GM21360 (cell line): ENCODE results near the gene APBA2.

Source experiments
- ATAC-seq: cut with Tn5 transposase; IDR thresholded peaks from one replicate; pipeline ENCODE4 v1.9.1; 2021; ENCODE audit warnings: mild to moderate bottlenecking, moderate library complexity; ENCODE audit not compliant: unreplicated experiment

The APBA2 gene

DNA sequence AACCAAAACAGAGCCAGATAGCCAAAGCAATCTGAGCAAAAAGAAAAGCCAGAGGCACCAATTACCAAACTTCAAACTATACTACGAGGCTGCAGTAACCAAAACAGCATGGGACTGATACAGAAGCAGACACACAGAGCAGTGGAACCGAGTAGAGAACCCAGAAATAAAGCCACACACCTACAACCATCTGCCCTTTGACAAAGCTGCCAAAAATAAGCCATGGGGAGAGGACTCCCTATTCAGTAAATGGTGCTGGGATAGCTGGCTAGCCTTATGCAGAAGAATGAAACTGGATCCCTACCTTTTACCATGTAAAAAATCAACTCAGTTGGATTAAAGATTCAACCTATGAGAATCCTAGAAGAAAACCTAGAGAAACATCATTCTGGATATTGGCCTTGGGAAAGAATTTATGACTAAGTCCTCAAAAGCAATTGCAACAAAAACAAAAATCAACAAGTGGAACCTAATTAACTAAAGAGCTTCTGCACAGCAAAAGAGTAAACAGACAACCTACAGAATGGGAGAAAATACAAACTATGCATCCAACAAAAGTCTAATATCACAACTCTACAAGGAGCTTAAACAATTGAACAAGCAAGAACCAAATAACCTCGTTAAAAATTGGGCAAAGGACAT lies 95.1 kb downstream of the APBA2 start:
- no peak for ATAC-seq

DNA sequence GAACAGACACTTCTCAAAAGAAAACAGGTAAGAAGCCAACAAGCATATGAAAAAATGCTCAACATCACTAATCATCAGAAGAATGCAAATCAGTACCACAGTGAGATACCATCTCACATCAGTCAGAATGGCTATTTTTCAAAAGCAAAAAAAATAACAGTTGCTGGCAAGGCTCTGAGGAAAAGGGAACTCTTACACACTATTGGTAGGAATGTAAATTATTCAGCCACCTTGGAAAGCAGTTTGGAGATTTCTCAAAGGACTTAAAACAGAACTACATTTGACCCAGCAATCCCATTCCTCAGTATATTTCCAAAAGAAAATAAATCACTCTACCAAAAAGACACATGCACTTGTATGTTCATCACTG lies 95.6 kb downstream of the APBA2 start:
- ATAC-seq, result no peak

DNA sequence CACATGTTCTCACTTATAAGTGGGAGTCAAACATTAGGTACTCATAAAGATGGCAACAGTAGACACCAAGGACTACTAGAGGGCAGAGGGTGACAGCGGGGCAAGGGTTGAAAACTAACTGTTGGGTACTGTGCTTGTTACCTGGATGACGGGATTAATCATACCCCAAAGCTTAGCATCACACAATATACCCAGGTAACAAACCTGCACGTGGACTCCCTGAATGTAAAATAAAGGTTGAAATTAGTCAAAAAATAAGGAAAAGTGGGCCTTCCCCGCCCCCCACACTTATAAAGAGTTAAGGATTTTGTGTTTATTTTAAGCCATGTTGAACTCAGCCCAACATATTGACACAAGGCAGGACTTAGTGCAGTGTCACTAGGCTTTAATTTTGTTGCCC lies 96.1 kb downstream of the APBA2 start:
- ATAC-seq, result no peak

DNA sequence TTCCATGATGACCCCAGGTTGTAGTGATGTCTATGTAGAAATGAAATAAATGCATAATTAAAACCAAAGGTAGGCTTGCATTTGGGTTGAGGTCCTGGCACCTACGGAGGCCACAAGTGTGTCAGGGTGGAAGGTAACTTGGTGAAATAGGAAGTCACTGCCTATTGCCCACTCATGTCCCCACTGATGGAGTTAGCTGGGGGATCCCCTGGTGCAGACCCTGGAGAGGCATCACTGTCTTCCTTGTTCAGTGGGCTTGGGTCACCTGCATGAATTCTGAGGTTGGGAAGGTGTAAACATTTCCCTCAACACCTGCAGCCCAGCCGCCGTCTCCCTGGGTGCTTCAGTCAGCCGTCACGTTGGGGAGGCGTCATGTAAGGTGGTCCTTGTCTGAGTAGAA lies 97.1 kb downstream of the APBA2 start:
- ATAC-seq, result no peak

DNA sequence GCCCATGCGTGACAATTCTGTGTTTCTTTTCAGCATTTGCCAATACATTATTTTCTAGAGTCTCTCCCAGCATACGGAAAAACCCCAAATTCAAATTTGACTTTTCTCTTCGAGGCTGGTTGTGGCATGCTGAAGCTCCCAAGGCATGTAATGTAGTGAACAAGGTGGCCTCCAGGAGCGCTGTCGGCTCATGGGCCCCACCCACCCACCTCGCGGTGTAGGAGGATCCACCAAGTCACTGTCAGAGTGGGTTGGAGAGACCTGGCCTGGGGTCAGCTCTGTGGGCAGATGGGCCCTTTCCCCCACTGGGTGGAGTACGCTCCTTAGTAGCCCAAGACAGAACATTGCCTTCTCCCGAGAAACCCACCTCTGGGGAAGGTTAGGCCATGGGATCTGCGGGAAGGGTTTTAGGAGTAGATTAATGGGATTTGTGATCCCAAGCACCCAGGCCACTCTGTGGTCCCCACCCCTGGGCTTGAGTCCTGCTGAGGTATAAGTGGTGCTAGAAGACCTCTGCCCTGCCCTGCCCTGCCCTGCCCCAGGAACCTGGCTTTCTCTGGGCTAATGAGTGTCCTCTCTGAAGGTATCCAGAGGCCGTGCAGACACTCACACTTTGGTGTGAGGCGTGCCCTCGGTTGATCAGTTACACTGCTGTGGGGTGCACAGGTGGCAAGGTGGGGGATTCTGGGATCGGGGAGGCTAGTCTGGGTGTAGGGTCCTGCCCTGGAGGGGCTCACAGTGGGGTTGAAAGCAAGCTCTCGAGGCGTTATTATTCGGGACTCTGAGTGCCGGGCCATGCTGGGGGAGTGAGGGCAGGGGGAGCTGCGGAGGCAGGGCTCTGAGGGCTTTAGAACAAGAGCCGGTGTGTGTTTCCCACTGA lies 97.9 kb downstream of the APBA2 start:
- no peak for ATAC-seq

DNA sequence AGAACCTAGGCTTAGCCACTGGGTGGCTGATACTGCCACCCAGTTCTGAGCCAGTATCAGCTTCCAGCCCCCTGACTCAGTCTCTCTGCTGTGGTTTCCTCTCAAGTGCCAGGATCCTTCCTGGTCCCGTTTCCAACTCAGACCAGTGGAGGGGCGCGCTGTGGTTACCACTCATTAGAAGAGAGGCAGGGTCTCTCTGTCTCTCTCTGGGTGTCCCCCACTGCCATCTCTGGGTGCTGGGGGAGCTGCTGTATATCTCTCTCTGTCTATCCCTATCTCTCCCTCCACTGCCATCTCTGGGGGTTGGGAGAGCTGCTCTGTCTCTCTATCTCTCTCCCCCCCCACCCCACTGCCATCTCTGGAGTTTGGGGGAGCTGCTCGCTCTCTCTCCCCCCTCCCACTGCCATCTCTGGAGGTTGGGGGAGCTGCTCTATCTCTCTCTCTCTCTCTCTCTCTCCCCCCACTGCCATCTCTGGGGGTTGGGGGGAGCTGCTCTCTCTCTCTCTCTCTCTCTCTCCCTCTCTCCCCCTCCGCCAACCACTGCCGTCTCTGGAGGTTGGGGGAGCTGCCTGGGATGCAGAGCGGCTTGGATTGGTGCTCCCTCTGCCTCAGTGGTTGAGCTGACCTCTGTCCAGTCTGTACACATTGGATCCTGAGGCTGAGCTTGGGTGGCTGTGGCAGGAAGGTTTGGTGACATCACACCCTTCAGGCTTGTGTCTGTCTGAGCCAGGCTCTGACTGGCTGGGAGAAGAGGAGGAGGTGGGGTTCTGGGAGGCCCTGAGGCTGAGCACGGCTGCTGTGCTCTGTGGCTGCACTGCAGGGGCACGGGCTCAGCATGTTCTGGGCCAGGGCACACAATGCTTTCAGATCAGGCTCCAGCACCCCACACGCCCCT lies 98.9 kb downstream of the APBA2 start:
- no peak for ATAC-seq

DNA sequence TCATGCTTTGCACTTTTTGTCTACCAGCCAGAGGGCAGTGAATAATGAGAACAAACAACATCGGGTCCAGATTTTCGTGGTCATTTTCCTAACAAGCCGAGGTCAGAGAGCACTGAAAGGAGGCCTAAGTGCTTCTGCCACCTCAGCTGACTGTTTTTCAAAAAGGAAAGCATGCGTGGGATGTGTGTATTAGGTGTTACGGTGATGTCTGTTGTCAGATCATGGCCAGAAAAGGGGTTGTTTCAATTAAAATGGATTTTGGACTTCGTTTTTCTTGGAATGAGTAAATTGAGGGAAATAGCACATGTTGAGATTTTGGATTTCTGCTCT lies 99.5 kb downstream of the APBA2 start:
- ATAC-seq, result no peak

DNA sequence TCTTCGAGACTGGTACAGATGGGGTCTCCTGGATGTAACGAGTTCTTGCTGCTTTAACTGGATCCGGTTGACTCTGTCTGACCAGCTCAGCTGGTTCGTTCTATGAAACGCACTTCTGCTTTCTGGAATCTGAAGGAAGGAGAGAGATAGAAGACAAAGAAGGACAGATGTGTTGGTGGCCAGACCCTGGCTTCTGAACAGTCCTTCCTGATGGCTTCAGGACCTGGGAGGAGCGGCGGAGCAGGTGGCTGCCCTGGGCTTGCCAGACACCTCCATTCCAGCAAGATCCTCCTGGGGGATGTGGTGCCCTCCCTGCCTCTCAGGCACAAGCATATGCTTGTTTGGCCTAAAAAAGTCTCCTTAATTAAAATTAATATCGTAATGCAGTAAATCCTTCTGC lies 99.9 kb downstream of the APBA2 start:
- no peak for ATAC-seq

DNA sequence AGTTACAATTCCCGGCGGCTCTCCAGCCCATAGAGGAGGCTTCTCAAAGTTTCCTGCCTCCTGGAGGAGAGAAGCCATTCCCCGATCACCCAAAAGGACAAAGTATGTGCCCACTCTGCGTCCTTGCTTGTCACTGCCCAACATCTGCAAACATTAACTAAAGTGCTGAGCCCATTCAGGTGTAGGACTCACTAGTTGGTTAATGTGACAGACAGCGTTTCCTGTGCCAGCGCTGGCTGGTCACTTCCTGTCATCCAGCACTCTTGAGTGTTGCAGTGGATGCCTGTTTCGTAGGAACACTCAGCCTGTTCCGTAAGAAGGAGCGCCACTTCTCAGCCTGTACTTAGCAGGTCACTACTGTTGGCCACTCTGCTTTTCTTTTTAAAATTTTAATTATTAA lies 100.3 kb downstream of the APBA2 start:
- ATAC-seq, result no peak

DNA sequence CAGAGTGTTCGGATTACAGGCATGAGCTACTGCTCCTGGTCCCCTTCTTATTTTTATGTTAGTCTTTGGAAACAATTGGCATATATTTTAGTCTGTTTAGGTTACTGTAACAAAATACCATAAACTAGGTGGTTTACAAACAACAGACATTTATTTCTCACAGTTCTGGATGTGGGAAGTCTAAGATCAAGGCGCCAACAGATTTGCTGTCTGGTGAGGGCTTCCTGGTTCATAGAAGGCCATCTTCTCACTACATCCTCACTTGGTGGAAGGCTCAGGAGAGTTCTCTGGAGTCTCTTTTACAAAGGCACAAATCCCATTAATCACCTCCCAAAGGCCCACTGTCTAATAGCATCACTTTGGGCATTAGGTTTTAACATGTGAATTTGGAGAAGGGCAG lies 101.0 kb downstream of the APBA2 start:
- no peak for ATAC-seq

DNA sequence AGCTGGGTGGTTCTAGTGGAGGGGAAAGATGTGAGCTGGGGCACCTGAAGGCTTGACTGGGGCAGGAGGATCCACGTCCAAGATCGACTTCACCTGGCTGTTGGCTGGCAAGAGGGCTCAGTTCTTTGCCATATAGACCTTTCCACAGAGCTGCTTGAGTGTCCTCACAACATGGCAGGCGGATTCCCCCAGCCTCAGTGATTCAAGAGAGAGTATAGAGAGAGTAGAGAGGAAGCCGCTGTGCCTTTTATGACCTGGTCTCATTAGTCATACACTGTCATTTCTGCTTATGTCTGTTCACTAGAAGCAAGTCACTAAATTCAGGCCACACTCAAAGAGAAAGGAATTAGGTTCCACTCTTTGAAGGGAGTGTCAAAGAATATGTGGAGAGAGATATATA lies 101.6 kb downstream of the APBA2 start:
- no peak for ATAC-seq

DNA sequence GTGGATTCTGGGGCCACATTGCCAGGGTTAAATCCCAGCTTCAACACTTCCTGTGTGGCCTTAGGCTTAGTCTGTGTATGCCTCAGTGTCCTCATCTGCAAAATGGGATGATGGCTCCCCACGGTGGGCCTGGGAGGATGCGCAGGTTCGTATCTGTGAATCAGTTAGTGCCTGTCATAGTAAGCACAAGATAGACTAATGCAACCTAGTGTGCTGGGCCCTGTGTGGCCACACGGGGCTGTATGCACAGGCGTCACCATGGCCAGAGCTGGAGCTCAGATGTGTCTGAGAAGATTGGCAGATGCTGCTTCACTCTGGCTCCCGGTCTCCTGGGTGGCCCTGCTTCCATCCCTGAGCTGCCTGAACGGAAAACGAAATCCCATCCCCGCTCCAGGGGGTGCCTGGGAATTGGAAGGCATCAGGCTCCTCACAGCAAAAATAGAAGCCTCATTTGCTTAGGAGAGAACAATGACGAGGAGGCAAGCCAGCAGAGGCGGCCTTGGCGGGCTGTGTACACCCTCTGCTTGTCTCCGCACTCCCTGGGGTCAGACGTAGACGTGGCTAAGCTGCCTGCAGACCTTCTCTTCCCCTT lies 103.6 kb downstream of the APBA2 start:
- no peak for ATAC-seq

DNA sequence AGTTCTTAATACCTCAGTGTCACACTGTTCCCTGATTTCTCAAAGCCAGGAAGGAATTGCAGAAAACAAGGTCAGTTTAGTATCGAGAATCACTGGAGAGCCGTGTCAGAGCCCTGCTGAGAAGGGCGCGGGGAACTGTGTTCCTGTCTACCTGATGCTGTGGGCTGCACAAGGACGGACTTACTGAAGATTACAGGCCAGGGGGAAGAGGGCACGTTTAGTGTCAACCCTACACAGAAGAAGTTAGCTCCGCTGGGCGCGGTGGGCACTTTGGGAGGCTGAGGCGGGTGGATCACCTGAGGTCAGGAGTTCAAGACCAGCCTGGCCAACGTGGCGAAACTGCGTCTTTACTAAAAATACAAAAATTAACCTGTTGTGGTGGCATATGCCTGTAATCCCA lies 104.1 kb downstream of the APBA2 start:
- ATAC-seq, result no peak

DNA sequence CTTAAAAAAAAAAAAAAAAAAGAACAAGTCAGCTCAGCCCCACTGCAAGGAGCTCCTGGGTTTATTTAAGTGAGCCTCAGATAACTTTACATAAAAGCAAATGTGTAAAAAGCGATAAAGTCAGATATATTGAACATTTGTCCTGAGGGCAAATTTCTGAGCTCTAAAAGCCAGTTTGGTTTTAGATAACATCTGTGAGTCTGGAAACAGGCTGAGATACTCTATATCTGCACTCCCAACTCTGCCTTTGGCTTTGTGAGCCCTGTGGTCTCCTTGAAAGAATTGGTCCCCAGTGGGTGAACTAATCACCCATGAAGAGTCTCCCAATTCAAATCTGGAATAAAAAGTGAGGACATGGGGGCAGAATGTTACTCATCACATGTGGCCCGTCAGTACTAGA lies 104.6 kb downstream of the APBA2 start:
- ATAC-seq, result no peak

DNA sequence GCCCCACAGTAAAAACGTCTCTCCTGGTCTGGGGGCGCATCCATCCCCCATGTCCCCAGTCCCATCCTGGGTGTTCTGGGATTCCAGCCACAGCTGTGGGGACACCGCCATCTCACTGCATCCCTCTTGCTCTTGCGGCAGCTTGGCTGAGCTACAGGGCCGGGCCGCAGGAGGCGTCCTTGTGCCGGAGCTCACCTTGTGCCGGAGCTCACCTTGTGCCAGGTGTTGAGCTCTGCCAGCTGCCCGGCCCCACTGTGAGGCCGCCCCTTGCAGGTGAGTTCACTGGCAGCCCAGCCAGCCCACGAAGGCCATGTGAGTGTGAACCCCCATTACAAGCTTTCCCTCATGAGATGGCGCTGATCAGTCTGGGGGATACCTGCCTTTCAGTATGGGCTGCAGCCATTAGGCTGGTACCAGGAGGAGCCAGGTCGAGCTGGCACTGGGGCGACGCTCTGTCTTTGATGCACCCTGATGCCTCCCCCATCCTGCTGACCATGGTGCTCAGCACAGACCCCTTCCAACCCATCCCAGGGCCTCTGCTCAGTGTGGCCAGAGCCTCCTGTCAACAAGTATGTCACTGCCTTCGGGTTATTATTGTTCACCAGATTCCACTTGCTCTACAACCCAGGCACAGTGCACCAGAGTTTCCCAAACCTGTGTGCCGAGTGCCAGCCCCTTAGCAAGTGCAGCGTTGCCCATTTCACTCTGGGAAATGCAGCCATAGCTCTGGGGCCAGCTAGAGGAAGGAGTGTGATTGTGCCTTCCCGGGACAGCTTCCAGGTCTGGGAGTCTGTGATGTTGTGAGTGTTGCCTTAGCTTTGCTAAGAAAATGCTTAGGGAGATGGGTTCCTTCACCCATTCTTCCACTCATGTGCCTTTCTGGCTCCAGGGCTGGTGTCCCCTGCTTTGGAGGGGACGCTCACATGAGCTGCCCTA lies 105.7 kb downstream of the APBA2 start:
- no peak for ATAC-seq

DNA sequence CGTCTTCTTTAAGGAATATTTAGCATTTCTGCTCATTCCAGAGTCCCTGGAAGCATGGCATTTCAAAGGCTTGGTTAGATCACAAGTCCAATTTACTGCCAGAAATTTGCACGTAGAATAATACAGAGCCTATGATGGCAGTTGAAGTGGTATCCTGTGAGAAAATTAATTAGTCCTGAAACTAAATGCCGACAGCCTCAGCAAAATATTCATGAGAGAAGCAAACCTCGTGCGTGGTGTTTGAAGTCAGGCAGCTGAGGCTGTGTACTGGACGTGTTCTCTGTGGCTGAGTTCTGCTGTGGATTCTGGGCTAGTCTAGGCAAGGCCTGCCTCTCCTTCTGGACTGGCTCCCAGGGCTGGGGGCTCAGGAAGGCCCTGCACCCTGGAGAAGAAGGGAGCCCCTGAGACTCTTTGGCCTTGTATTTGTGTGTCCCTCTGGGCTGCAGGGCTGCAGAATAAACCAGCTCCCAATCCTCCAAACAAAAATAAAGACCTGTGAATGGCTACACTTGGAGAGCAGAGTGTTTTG lies 106.6 kb downstream of the APBA2 start:
- ATAC-seq, result no peak

DNA sequence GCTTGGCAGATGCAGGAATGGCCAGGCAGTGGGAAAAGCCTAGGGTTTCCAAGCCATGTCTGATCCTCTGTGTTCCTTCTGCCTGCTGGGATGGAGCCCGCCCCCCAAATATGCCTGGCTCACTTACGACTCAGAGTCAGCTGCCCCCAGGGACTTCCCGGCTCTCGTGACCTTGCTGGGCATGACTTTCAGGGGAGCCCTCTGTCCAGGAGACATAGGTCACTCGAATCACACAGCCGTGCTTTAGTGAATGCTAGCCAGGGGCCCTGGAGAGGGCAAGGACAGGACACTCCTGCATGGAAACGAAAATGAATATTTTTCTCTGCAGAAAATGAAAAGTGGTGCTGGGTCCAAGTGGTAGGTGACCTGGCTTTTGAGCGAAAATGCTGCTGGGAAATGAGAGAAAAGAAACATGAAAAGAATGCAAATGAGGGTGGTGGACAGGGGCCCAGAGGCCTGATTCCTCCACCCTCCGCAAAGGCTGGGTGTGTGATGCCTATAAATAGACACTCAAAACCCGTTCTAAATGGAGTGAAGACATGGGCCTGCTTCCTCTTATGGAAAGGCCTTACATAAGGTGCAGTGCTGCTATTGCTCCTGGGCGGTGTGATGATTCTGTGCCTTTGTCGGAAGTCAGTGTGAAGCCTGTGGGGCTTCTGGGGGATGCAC lies 107.4 kb downstream of the APBA2 start:
- no peak for ATAC-seq

DNA sequence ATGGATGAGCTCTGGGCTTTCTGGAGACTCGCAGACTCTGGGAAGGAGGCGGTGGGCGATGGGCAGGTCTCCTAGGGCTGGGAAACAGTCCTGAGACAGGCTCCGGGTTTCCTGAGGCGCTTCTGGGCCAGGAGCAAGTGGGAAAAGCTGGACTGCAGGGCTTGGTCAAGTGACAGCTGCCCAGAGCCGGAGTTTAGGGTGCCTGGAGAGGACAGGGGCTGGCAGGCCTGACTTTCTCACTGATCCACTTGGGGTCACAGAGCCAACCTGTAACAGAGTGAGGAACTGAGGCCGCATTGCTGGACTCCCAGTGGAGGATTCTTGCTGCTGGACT lies 107.9 kb downstream of the APBA2 start:
- ATAC-seq, result no peak

DNA sequence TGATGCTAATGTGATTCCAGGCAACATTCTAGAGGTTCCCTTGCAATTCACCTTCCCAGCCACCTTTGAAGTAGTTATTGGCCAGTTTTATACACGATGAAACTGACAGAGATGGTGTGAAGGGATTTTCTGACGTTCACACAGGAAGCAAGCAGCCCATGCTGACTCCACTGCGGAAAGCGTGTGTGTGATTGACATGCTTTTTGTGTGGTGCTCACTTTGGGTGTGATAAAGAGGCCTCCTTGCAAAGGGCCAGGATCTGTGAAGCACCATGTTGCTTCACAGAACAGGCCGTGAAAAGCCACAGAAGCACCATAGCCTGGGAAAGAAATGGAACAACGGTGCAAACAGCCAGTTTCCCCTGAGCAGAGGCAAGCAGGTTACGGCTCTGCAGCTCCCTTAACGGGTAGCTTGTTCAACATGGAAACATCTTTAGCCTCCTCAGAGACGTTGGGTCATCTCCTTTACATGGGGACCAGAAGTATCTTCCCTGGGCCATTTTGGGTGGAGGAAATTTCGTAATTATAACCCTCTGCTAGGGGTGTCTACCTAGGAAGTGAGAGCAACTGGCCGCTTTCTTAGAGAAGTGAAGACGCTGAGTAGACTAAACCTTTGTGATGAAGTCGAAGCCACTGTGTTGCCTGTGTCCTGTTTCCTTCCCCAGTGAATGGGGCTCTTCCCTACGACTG lies 108.5 kb downstream of the APBA2 start:
- no peak for ATAC-seq
